ENCODE measurements around the gene SLC35B1.
A peak's percentile ranks its signal among the peaks of the same experiment; 100 is the strongest.
"Not testable (repeated sequence)": the region's sequence is repeated elsewhere in the genome, so short reads cannot be mapped to it uniquely, and the experiment has no call there.

Gene SLC35B1

GRCh38 chr17:49734515-49735490 is 27.0 kb upstream of the SLC35B1 start:
- DNase-seq: no peak

- no peak for DNase-seq
Measured at GRCh38 chr17:49731435-49731831, 23.7 kb upstream of the SLC35B1 start.

- no peak for DNase-seq
Measured at GRCh38 chr17:49730785-49731434, 23.1 kb upstream of the SLC35B1 start.

- no peak for DNase-seq
Measured at GRCh38 chr17:49730078-49730784, 22.5 kb upstream of the SLC35B1 start.

- DNase-seq: no peak
Measured at GRCh38 chr17:49729069-49729468, 21.3 kb upstream of the SLC35B1 start.

- DNase-seq: no peak
Measured at GRCh38 chr17:49728425-49728824, 20.7 kb upstream of the SLC35B1 start.

- no peak for DNase-seq
Measured at GRCh38 chr17:49727380-49727779, 19.6 kb upstream of the SLC35B1 start.

GRCh38 chr17:49725452-49726130 is 17.8 kb upstream of the SLC35B1 start:
- DNase-seq: no peak

- not testable (repeated sequence) for DNase-seq
Measured at GRCh38 chr17:49724552-49724951, 16.8 kb upstream of the SLC35B1 start.

- no peak for DNase-seq
Measured at GRCh38 chr17:49723423-49723822, 15.7 kb upstream of the SLC35B1 start.

GRCh38 chr17:49722066-49722465 is 14.3 kb upstream of the SLC35B1 start:
- no peak for DNase-seq

- DNase-seq: no peak
Measured at GRCh38 chr17:49717371-49717861, 9.7 kb upstream of the SLC35B1 start.

- no peak for DNase-seq
Measured at GRCh38 chr17:49716668-49717364, 9.1 kb upstream of the SLC35B1 start.

GRCh38 chr17:49715717-49716279 is 8.0 kb upstream of the SLC35B1 start:
- peak; percentile 35 for DNase-seq

- DNase-seq: peak; percentile 13
Measured at GRCh38 chr17:49715216-49715615, 7.5 kb upstream of the SLC35B1 start.

- peak; percentile 10 for DNase-seq
Measured at GRCh38 chr17:49708515-49709183, 885 bp upstream of the SLC35B1 start.

- peak; percentile 41 for DNase-seq
Measured at GRCh38 chr17:49707246-49707607, 537 bp downstream of the SLC35B1 start.

GRCh38 chr17:49705254-49705653 is 2.5 kb downstream of the SLC35B1 start:
- no peak for DNase-seq

GRCh38 chr17:49703557-49704277 is 4.0 kb downstream of the SLC35B1 start:
- no peak for DNase-seq

- DNase-seq: no peak
Measured at GRCh38 chr17:49700960-49701359, 6.8 kb downstream of the SLC35B1 start.
